Common myeloid progenitor, CD34-positive (primary cell): ENCODE measurements around the gene FAM20C.

Source experiments
- CTCF ChIA-PET: fragments of 350-600 bp; sonication (Branson Sonifier 250); formaldehyde crosslinking; loops from one replicate; lab custom pipeline; 2021; ENCODE audit warnings: antibody characterized with exemption; lab: Charles Lee
- POLR2A ChIA-PET: fragments of 350-600 bp; sonication (Branson Sonifier 250); formaldehyde crosslinking; loops from one replicate; lab custom pipeline; 2021; ENCODE audit warnings: antibody characterized with exemption; lab: Charles Lee
- DNase-seq, 3 donors: peaks; one replicate each; pipeline versions ENCODE4 v3.0.0 to v3.0.0-alpha.2; 2013
- H3K27ac ChIP-seq, 2 experiments: 1 replicate in 1 of 2; 2 replicates in 1 of 2; pipeline ENCODE4 v1.7.0; 2013; ENCODE audit warnings: inconsistent platforms in 2 of 2, low read length in 2 of 2, mild to moderate bottlenecking in 2 of 2, low read depth in 1 of 2, moderate library complexity in 1 of 2; ENCODE audit not compliant: severe bottlenecking in 2 of 2, insufficient read depth in 1 of 2, poor library complexity in 1 of 2
- H3K27me3 ChIP-seq, 5 experiments: replicated peaks in 2 of 5; 1 replicate in 3 of 5; 2 replicates in 2 of 5; pipeline versions ENCODE4 v1.6.1 to v1.7.0; 2013; ENCODE audit warnings: low read length in 4 of 5, mild to moderate bottlenecking in 2 of 5, moderate library complexity in 2 of 5, inconsistent platforms in 1 of 5; ENCODE audit not compliant: insufficient read depth in 5 of 5, control insufficient read depth in 4 of 5
- H3K36me3 ChIP-seq, 4 experiments: 1 replicate in 2 of 4; 2 replicates in 2 of 4; pipeline versions ENCODE4 v1.6.1 to v1.7.0; 2013; ENCODE audit warnings: low read length in 3 of 4, control low read depth in 1 of 4, mild to moderate bottlenecking in 1 of 4; ENCODE audit not compliant: control insufficient read depth in 4 of 4, insufficient read depth in 4 of 4
- H3K4me1 ChIP-seq, 4 experiments: 1 replicate in 3 of 4; 2 replicates in 1 of 4; pipeline versions ENCODE4 v1.6.1 to v1.7.1; 2013; ENCODE audit warnings: low read length in 3 of 4, mild to moderate bottlenecking in 3 of 4, control low read depth in 1 of 4, inconsistent platforms in 1 of 4, moderate library complexity in 1 of 4; ENCODE audit not compliant: control insufficient read depth in 4 of 4, insufficient read depth in 4 of 4; ENCODE audit errors: control extremely low read depth in 1 of 4
- H3K4me3 ChIP-seq, 7 experiments: 1 replicate in 4 of 7; 2 replicates in 3 of 7; pipeline versions ENCODE4 v1.5.1 to v1.7.0; 2013; ENCODE audit warnings: mild to moderate bottlenecking in 7 of 7, low read length in 6 of 7, moderate library complexity in 6 of 7, inconsistent platforms in 2 of 7, low read depth in 2 of 7, control low read depth in 1 of 7; ENCODE audit not compliant: insufficient read depth in 4 of 7, control insufficient read depth in 1 of 7; ENCODE audit errors: extremely low read depth in 1 of 7
- H3K9me3 ChIP-seq, 5 experiments: 1 replicate in 4 of 5; 2 replicates in 1 of 5; pipeline versions ENCODE4 v1.6.1 to v1.7.1; 2013; ENCODE audit warnings: low read length in 4 of 5, mild to moderate bottlenecking in 2 of 5, inconsistent platforms in 1 of 5, low read depth in 1 of 5, moderate library complexity in 1 of 5; ENCODE audit not compliant: control insufficient read depth in 4 of 5, insufficient read depth in 2 of 5; ENCODE audit errors: control extremely low read depth in 1 of 5
- WGBS: methylation state at CpG from one replicate; pipeline ENCODE4 v1.1.5; 2013; ENCODE audit not compliant: insufficient coverage; 5-methylcytosine and 5-hydroxymethylcytosine counted together

The FAM20C gene

DNA sequence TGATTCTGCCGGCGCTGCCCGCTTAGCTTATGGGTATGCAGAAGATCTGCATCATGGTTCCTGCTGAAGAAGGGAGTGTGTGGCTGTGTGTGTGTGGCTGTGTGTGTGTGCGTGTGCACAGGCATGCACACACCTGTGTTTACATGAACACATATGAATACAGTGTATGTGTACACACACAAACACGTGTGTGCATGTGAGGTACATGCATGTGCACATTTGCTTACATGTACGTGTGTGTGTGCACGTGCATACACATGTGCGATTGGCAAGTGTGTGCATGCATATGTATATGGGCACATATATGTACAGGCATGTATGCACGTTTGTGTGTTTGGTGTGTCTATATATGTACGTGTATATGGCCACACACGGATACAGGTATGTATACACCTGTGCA lies 16.4 kb upstream of the FAM20C start:
- no peaks in the 10 kb centered on the region for H3K27me3 ChIP-seq
- no peak for DNase-seq
- ChIA-PET CTCF (no interaction called here), POLR2A (no interaction called here)
- H3K4me3 ChIP-seq: no peak overlapping the region
- 94% methylated on average over 6 of the region's 11 CpGs for WGBS
- H3K4me1 ChIP-seq: no peaks in the 10 kb centered on the region
- no peak overlapping the region for H3K27ac ChIP-seq
- H3K36me3 ChIP-seq: no peaks in the 10 kb centered on the region
- no peaks in the 10 kb centered on the region for H3K9me3 ChIP-seq

DNA sequence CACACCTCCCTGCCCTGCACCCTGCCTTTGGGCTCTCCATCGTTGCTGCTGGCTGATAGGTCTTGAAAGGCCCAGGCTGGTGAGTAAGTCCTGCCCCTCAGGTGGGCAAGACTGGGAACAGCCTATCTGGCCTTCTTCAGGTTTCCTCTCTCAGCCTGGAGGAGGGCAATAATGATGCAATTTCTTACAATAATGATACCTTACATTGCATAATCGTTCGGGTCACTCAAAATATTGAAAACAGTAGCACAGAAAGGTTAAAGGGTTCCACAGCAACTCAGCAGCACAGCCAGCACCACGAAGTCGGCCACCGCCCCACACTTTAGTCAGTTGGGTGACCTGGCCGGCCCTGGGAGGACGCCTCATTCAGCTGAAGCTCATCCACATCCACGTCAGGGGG lies 16.0 kb upstream of the FAM20C start:
- H3K27ac ChIP-seq: no peak overlapping the region
- DNase-seq: no peak
- no peak overlapping the region for H3K4me3 ChIP-seq
- WGBS: 97% methylated on average over 6 of the region's 9 CpGs
- no peaks in the 10 kb centered on the region for H3K36me3 ChIP-seq
- no peaks in the 10 kb centered on the region for H3K9me3 ChIP-seq
- H3K4me1 ChIP-seq: no peaks in the 10 kb centered on the region
- H3K27me3 ChIP-seq: no peaks in the 10 kb centered on the region
- ChIA-PET CTCF (no interaction called here), POLR2A (interaction anchor here (0.7 kb wide), 1 partner anchor 15 kb away, joined by 3 read pairs; no protein-coding TSS in a partner anchor)

- H3K4me1 ChIP-seq: no peaks in the 10 kb centered on the region
- H3K36me3 ChIP-seq: no peaks in the 10 kb centered on the region
- DNase-seq: no peak
- H3K9me3 ChIP-seq: no peaks in the 10 kb centered on the region
- no peak overlapping the region for H3K27ac ChIP-seq
- 95% methylated on average over 19 of the region's 21 CpGs for WGBS
- CTCF ChIA-PET: no interaction called here
- H3K27me3 ChIP-seq: no peaks in the 10 kb centered on the region
- no peak overlapping the region for H3K4me3 ChIP-seq
- POLR2A ChIA-PET: interaction anchor here (0.7 kb wide), 1 partner anchor 14 kb away, joined by 3 read pairs; no protein-coding TSS in a partner anchor
Observed at GRCh38 chr7:176786-177459, 15.4 kb upstream of the FAM20C start.

DNA sequence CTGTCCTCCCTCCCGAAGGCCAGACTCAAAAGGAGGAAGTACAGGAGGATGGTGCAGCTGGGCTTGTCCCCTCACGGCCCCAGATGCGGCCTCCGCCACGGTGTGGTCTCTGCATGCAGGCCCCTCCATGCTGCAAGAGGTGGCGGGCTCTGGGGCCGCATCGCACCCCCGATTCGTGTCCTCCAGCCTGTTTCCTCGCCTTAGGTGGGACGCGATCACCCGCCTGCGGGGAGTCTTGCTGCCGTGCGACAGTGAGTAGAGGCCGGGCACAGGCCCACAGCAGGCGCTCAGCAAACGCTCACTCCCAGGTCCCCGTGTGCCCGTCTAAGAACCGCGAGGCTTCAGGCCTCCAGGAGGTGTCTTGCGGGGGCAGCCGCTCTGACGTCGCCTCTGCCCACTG lies 13.9 kb upstream of the FAM20C start:
- WGBS: 93% methylated on average over 27 of the region's 28 CpGs
- CTCF ChIA-PET: no interaction called here
- H3K27ac ChIP-seq: no peak overlapping the region

DNA sequence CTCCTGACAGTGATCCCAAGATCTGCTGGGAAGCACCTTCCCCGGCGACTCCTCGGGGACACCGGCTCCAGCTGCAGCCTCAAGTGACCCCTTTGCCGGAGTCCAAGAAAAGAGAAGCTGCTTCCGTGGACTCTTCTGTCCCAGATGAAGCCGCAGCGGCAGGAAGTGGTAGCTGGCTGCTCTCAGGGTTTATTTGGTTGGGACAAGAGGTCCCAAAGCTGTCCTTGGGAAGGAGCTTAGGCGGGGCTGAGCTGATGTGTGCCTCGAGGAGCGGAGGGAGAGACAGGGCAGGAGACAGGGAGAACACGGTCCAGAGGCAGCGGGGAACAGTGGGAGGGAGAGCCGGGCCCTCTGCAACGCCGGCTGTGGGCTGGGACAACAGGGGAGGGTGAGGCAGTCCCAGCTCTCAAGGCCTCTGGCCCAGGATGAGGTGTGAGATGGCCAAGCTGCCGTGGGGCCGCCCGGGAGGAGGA lies 13.1 kb upstream of the FAM20C start:
- Histone ChIP-seq H3K9me3 (no peaks in the 10 kb centered on the region), H3K27ac (no peak overlapping the region), H3K4me3 (no peak overlapping the region), H3K27me3 (peaks cover 0 to 3% (median 0%) of the 10 kb centered on the region in 5 experiments), H3K36me3 (no peaks in the 10 kb centered on the region), H3K4me1 (no peaks in the 10 kb centered on the region)
- no peak for DNase-seq
- ChIA-PET CTCF (no interaction called here), POLR2A (no interaction called here)
- 97% methylated on average over 15 of the region's 19 CpGs for WGBS

More for the DNA sequence above, 13.9 kb upstream of the FAM20C start:
- Histone ChIP-seq H3K27me3 (peaks cover 0 to 3% (median 0%) of the 10 kb centered on the region in 5 experiments), H3K4me1 (no peaks in the 10 kb centered on the region), H3K36me3 (no peaks in the 10 kb centered on the region), H3K4me3 (no peak overlapping the region), H3K9me3 (no peaks in the 10 kb centered on the region)
- DNase-seq: no peak
- POLR2A ChIA-PET: interaction anchor here (0.7 kb wide), 1 partner anchor 589 kb away, joined by 3 read pairs; no protein-coding TSS in a partner anchor

DNA sequence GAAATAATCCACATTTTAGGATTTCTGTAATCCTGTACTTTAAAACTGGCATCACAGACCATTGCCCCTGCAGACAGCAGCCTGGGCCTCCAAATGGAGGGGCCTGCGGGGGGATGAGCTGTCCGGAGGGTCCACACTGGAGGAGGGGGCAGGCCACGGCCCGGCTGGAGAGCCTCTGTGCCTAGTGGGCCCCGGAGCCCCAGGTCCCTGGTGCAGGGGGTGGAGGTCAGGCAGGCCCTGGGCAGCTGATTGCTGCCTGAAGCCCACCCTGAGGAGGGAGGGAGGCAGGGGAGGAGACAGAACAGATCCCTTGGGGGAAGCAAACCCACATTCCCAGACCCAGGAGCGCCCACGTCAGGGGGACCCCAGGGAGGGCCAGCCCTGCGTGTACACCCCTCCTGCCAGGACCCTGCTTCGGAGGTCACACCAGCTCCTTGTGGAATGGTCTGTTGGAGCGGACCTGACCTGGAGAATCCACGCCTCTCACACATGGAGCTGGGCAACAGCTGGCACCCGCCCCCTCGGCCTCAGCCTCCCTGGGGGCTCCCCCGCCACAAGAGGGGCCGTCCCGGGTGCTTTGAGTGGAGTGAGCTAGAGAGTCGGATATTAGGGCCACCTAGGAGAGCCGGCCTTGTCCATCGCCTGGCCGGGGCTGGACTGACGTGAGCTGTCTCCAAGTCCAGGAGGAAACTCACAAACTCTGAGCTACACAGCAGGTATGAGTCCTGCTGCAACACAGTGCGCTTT lies 12.2 kb upstream of the FAM20C start:
- ChIA-PET CTCF (interaction anchor here (0.6 to 1.5 kb wide), 2 partner anchors 14 to 490 kb away, joined by 3 to 4 read pairs; no protein-coding TSS in a partner anchor), POLR2A (no interaction called here)
- H3K4me1 ChIP-seq: no peaks in the 10 kb centered on the region
- DNase-seq: no peak
- H3K9me3 ChIP-seq: no peaks in the 10 kb centered on the region
- H3K27me3 ChIP-seq: peaks cover 0 to 3% (median 0%) of the 10 kb centered on the region in 5 experiments
- H3K4me3 ChIP-seq: no peak overlapping the region
- no peaks in the 10 kb centered on the region for H3K36me3 ChIP-seq
- WGBS: 95% methylated on average over 17 of the region's 22 CpGs
- H3K27ac ChIP-seq: no peak overlapping the region

GRCh38 chr7:181738-182137 lies 10.6 kb upstream of the FAM20C start:
- H3K9me3 ChIP-seq: no peaks in the 10 kb centered on the region
- no peak for DNase-seq
- WGBS: 99% methylated on average over 14 of the region's 16 CpGs
- H3K27me3 ChIP-seq: peaks cover 0 to 3% (median 0%) of the 10 kb centered on the region in 5 experiments
- no peaks in the 10 kb centered on the region for H3K36me3 ChIP-seq
- H3K4me3 ChIP-seq: no peak overlapping the region
- H3K27ac ChIP-seq: no peak overlapping the region
- ChIA-PET CTCF (interaction anchor here (0.7 kb wide), 1 partner anchor 10 kb away, joined by 3 read pairs; no protein-coding TSS in a partner anchor), POLR2A (no interaction called here)
- H3K4me1 ChIP-seq: no peaks in the 10 kb centered on the region
